CD4-positive, alpha-beta T cell treated with Interleukin-4 for 1 hour (primary cell): ENCODE results near the gene ATP2B1.

ENCODE experiments used
- DNase-seq, 2 donors: peaks; one replicate each; pipeline ENCODE4 v3.0.0-alpha.2; 2020 to 2022

Gene ATP2B1

GRCh38 chr12:89690925-89691324 is 17.7 kb downstream of the ATP2B1 start:
- no peak for DNase-seq

GRCh38 chr12:89689306-89689705 is 19.3 kb downstream of the ATP2B1 start:
- DNase-seq, result no peak

GRCh38 chr12:89686311-89686710 is 22.3 kb downstream of the ATP2B1 start:
- DNase-seq, result no peak

- no peak for DNase-seq
Measured at GRCh38 chr12:89685363-89685972, 23.2 kb downstream of the ATP2B1 start.

- no peak for DNase-seq
Measured at GRCh38 chr12:89684136-89684535, 24.5 kb downstream of the ATP2B1 start.

GRCh38 chr12:89682284-89682683 is 26.4 kb downstream of the ATP2B1 start:
- no peak for DNase-seq

GRCh38 chr12:89680409-89680808 is 28.2 kb downstream of the ATP2B1 start:
- DNase-seq, result no peak

GRCh38 chr12:89679631-89680030 is 29.0 kb downstream of the ATP2B1 start:
- DNase-seq, result no peak

- no peak for DNase-seq
Measured at GRCh38 chr12:89678225-89678624, 30.4 kb downstream of the ATP2B1 start.

GRCh38 chr12:89676930-89677329 is 31.7 kb downstream of the ATP2B1 start:
- no peak for DNase-seq

DNA sequence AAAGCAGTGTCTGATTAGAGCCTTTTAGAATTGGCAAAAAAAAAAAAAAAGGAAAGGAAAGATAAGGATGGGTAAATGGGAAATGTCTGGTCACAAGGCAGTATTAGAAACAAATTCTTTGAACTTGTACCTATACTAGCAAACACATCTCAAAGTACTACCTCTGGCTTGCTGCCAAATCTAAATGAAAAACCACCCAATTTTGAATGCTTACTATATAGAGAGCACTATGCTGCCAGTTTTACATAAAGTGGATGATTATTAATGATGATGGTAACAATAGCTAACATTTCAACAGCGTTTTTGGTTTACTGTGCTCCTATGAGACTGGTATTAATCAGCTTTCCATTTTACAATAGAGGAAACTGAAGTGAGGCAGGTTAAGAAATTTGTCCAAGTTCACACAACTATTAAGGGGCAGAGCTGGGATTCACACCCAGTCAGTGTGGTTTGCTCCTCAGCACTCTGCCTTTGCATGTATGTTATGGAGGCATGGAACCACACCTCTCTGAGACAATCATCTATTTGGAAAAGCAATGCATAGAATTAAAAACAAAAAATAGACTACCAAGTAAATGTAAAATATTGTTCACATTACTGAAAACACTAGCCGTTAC is 34.2 kb downstream of the ATP2B1 start:
- no peak for DNase-seq

DNA sequence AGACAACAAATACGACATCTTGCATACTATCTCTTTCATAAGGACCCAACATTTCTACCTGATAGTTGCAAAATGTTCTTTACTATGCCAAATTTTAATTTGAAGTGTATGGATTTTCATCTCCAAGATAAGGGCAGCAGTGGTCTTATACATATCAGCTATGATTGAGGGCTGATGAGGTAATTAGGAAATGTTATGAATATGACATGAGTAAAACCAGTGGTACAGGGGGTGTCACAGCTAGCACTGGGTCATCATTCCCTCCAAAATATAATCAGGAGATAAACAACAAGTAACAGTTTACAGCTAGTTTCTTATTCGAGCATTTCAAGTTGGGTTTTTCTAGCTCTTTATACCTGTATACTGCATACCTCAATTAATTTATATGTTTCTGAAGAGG is 35.0 kb downstream of the ATP2B1 start:
- DNase-seq, result no peak

- DNase-seq, result no peak
Measured at GRCh38 chr12:89672589-89672979, 36.1 kb downstream of the ATP2B1 start.

DNA sequence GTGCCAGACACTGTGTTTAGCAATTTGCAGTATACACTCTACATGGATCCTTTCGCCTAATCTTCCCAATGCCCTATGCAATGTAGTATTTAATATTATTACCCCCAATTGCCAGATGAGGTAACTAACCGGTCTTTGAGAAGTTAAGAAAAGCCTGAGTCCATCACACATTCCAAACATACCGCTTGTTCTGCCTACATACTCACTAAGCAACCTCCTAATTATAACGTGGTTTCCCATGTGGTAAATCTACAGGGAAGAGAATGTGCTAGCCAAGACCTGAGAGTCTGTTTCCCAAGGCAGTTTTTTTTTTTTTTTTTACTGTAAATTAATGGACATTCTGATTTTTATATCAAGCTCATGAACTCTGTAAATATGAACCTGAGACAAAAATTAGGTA is 37.2 kb downstream of the ATP2B1 start:
- DNase-seq, result no peak

GRCh38 chr12:89669197-89669596 is 39.4 kb downstream of the ATP2B1 start:
- DNase-seq, result no peak

GRCh38 chr12:89665556-89665955 is 43.1 kb downstream of the ATP2B1 start:
- DNase-seq, result no peak

DNA sequence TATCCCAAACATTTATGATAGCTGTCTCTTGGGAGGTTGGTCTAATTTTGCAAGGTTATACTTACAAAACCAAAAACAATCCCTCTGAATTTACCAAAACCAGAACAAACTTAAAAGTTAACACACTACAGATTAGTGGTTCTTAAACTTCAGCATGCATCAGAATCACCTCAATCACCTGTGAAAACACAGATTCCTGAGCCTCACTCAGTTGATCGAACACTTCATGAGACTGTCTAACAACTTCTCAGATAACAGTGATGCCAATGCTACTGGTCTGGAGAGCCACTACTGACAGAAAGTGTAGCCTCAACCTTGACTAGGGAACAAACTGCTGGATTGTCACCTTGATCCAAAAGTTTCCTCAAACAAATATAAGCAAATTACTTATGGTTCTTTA is 44.2 kb downstream of the ATP2B1 start:
- DNase-seq, result no peak

DNA sequence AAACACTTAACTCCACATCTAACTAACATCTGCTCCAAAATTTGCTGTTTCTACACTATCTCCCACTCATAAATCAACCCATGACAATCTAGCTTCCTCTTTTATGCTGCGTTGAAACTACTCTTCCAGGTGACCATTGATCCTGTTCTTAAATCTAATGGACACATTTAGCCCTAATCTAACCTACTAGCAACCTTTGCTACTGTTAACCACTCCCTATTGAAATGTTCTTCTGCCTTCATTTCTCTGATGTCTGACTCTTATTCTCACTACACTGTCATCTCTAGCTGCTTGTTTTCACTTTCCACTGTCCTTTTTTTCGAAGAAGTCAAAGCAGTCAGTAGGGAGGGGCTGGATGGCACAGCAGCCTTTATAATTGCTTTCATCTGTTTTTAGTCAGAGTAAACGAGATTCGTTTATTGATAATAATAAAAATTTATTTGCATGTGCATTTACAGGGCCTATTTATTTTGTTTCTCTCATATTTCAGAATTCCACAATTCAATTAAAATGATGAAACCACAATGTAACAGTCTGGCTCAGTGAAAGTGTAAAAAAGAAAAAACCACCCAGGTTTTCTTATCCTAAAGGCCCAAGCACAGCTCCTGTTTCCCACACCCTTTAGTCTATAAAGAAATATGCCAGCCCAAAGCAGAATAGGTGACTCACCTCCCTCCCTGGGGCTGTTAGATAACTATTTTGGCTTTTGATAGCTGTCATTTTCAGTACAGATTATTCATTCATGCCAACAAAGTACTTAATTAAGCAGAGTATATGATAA is 44.9 kb downstream of the ATP2B1 start:
- DNase-seq, result no peak

DNA sequence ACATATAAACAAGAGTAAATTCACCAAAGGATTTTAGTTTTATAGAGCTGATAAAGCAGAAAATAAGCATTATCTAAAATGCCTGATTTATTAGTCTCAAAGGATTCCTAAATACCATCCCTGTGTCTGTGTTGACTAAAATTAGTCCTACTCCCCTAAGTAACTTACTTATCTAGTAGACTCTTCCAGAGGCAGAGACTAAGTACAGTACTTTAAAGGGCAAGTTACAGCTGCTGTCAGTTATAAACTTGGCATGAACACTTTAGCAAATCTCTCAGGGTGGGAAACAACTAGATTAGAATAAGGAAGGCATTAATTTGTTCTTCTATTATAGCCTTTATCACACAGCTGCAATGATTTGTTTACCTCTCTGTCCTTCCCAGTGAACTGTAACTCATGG is 46.0 kb downstream of the ATP2B1 start:
- DNase-seq, result no peak

DNA sequence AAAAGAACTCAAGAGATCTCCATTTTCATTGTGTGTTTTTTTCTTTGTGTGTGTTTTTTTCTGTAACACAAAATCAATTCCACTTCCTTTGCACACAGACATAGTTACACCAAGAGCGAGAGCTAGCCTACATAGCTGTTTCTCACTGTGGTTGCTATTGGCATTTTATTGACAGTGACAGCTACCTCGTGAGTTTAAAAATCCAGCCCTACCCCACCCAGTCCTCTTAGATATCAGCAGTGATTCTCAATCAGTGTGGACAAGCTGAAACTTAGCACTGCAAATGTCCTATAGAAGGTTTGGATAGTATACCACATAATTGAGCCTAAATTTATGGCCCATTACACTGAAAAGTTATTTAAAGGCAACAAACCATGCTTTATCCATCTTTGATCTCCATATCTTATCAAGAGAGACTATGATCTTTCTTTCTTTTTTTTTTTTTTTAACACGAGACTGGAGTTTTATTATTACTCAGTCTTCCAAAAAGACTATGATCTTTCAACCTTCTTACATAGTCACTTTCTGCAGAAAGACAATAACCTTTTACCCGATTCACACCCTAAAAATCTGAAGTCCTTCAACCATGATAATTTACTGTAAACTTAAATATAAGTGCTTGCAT is 46.8 kb downstream of the ATP2B1 start:
- DNase-seq, result peak in 1 of 2 donors; percentile 34

DNA sequence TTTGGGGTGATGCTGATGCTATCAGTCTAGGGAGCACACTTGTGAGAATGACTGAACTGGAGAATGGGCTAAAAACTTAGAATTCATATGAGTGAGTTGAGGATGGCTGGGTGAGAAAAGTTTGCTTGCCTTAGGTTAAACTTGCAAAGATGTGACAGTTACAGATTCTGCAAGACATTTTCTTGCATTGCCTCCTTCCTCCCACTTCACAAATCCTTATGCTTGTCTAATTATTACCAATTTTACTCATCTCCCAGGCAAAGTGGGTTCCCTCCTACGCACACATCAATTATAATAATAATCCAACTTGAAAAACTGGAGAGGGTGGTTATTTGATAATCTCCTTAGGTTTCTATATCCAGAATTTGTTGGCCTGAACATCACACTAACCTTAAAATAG is 50.9 kb downstream of the ATP2B1 start:
- DNase-seq, result no peak

DNA sequence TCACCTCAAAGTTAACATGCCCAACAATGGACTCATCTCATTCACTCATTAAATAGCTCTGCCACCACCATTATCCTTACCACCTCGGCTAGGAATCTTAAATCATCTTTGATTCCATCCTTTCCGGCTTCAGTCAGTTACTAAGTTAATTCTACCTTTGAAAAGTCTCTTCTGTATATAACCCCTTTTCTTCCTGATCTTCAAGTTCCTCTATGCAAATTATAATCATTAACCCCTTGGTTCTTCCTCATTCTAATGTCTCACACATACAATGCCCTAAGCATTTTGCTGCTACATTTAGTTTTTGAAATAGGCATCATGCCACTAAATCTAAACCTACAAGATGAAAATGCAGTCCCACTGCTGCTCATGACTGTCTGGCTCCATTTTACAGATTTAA is 51.6 kb downstream of the ATP2B1 start:
- DNase-seq, result no peak

DNA sequence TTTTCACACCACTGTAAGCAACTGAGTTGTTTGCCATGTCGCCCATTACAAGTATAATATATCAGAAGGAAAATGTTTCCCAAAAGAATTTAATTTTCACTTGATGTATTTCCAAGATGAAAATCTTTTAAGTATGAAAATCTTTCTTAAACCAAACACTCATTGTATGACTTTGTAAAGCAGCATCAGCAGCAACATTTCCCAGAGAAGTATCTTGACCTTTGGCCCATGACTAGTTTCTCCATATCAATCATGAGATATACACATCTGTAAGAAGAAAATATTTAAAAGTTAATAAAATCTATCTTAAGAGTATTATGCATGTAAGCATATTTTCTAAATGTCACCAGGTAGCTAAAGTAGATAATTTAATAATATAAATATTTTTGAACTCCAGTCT is 52.8 kb downstream of the ATP2B1 start:
- no peak for DNase-seq

DNA sequence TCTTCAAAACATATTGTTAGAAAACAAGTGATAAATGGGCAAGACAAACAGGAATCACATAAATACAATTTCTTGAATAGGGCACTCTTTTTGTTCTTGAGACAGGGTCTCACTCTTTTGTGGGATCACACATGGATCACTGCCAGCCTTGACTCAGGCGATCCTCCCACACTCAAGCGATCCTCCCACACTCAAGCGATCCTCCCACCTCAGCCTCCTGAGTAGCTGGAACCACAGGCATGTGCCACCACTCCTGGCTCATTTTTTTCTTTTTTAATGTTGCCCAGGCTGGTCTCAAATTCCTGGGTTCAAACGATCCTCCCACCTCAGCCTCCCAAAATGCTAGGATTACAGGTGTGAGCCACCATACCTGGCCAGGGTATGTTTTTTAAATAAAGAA is 57.4 kb downstream of the ATP2B1 start:
- DNase-seq, result no peak
